SK-N-SH treated with all-trans-retinoic acid at 6 μM for 48 hours (cell line): ENCODE measurements around the gene IFNG-AS1.

Source experiments
- ATAC-seq: fragments of 200-7000 bp; cut with Tn5 transposase; 3 replicates; pipeline ENCODE4 v1.9.1; 2020; ENCODE audit warnings: mild to moderate bottlenecking, moderate library complexity
- ARNTL ChIP-seq: fragments of 450-650 bp; formaldehyde crosslinking; IDR thresholded peaks from 2 replicates; pipeline ENCODE4 v1.5.0; 2020; ENCODE audit warnings: low read depth, mild to moderate bottlenecking, moderate library complexity, borderline replicate concordance
- BACH2 ChIP-seq: fragments of 250-450 bp; sonication (Bioruptor Pico); IDR thresholded peaks from 2 replicates; pipeline ENCODE4 v1.9.0; 2021; ENCODE audit warnings: mild to moderate bottlenecking, borderline replicate concordance
- ESRRG ChIP-seq: fragments of 250-450 bp; sonication (Bioruptor Pico); IDR thresholded peaks from 2 replicates; pipeline ENCODE4 v1.6.1; 2021; ENCODE audit warnings: mild to moderate bottlenecking
- GLIS3 ChIP-seq: fragments of 250-450 bp; sonication (Bioruptor Pico); IDR thresholded peaks from 2 replicates; pipeline ENCODE4 v1.5.0; 2020; ENCODE audit warnings: mild to moderate bottlenecking, moderate library complexity
- ISL1 ChIP-seq: fragments of 250-450 bp; sonication (Bioruptor Pico); IDR thresholded peaks from 2 replicates; pipeline ENCODE4 v2.1.2; 2022; ENCODE audit warnings: mild to moderate bottlenecking, moderate library complexity
- OSR1 ChIP-seq: fragments of 250-450 bp; sonication (Bioruptor Pico); IDR thresholded peaks from 2 replicates; pipeline ENCODE4 v1.8.0; 2022; ENCODE audit warnings: moderate library complexity, mild to moderate bottlenecking, inconsistent platforms
- PPARA ChIP-seq: fragments of 250-450 bp; sonication (Bioruptor Pico); IDR thresholded peaks from 2 replicates; pipeline ENCODE4 v1.5.0; 2020; ENCODE audit warnings: mild to moderate bottlenecking, borderline replicate concordance
- RARB ChIP-seq: fragments of 250-450 bp; sonication (Bioruptor Pico); IDR thresholded peaks from 2 replicates; pipeline ENCODE4 v1.8.0; 2021; ENCODE audit warnings: mild to moderate bottlenecking, moderate library complexity
- SNAI2 ChIP-seq: fragments of 250-450 bp; sonication (Bioruptor Pico); IDR thresholded peaks from 2 replicates; pipeline ENCODE4 v1.5.0; 2020; ENCODE audit warnings: mild to moderate bottlenecking, moderate library complexity
- TCF4 ChIP-seq: fragments of 250-450 bp; sonication (Bioruptor Pico); IDR thresholded peaks from 2 replicates; pipeline ENCODE4 v1.8.0; 2021; ENCODE audit warnings: mild to moderate bottlenecking, moderate library complexity, borderline replicate concordance
- TOX ChIP-seq: fragments of 250-450 bp; sonication (Bioruptor Pico); IDR thresholded peaks from 2 replicates; pipeline ENCODE4 v1.8.0; 2021; ENCODE audit warnings: mild to moderate bottlenecking, moderate library complexity, borderline replicate concordance
- ZC3H10 ChIP-seq: fragments of 250-450 bp; sonication (Bioruptor Pico); IDR thresholded peaks from 2 replicates; pipeline ENCODE4 v1.5.1; 2021; ENCODE audit warnings: mild to moderate bottlenecking, moderate library complexity
- ZFP30 ChIP-seq: fragments of 450-650 bp; formaldehyde crosslinking; IDR thresholded peaks from 2 replicates; pipeline ENCODE4 v1.5.0; 2022; ENCODE audit warnings: mild to moderate bottlenecking, moderate library complexity
- ZNF565 ChIP-seq: fragments of 450-650 bp; formaldehyde crosslinking; conservative IDR thresholded peaks from 2 replicates; pipeline ENCODE4 v1.5.0; 2020; ENCODE audit warnings: low read depth, mild to moderate bottlenecking, moderate library complexity
- ZNF70 ChIP-seq: fragments of 450-650 bp; formaldehyde crosslinking; IDR thresholded peaks from 2 replicates; pipeline ENCODE4 v1.5.0; 2020; ENCODE audit warnings: mild to moderate bottlenecking, moderate library complexity
- TF ChIP-seq, protein P1 (sequence below): fragments of 250-450 bp; sonication (Bioruptor Pico); IDR thresholded peaks from 2 replicates; pipeline ENCODE4 v1.5.1; 2020; ENCODE audit warnings: low read depth, mild to moderate bottlenecking, moderate library complexity
- TF ChIP-seq, protein P2 (sequence below): fragments of 250-450 bp; sonication (Bioruptor Pico); IDR thresholded peaks from 2 replicates; pipeline ENCODE4 v1.5.0; 2020; ENCODE audit warnings: mild to moderate bottlenecking, moderate library complexity
- TF ChIP-seq, protein P3 (sequence below): fragments of 250-450 bp; sonication (Bioruptor Pico); IDR thresholded peaks from 2 replicates; pipeline ENCODE4 v1.8.0; 2020; ENCODE audit warnings: mild to moderate bottlenecking, moderate library complexity, borderline replicate concordance
- TF ChIP-seq, protein P4 (sequence below): fragments of 250-450 bp; sonication (Bioruptor Pico); IDR thresholded peaks from 2 replicates; pipeline ENCODE4 v1.8.0; 2021; ENCODE audit warnings: low read depth, mild to moderate bottlenecking, moderate library complexity, borderline replicate concordance
- TF ChIP-seq, protein P5 (sequence below): fragments of 250-450 bp; sonication (Bioruptor Pico); IDR thresholded peaks from 2 replicates; pipeline ENCODE4 v1.5.1; 2021; ENCODE audit warnings: mild to moderate bottlenecking, moderate library complexity

IFNG-AS1 gene

DNA sequence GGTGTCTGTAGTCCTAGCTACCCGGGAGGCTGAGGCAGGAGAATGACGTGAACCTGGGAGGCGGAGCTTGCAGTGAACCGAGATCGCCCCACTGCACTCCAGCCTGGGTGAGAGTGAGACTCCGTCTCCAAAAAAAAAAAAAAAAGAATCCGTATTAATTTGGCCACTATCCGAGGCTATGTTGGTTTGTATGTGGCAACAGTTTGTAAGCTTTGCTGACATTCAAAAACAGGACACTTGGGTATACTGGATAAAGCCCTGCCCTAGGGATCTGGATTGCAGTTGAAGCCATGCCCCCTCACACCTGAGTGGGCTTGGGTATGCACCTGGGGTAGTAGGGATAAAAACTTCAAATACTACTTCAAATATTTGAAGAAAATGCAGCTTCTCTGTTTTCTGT is 14.5 kb downstream of the IFNG-AS1 start (continued):
- TF ChIP-seq ZNF565 (CRISPR knock-in tag) (no peak), RARB (no peak), OSR1 (CRISPR knock-in tag) (no peak)

DNA sequence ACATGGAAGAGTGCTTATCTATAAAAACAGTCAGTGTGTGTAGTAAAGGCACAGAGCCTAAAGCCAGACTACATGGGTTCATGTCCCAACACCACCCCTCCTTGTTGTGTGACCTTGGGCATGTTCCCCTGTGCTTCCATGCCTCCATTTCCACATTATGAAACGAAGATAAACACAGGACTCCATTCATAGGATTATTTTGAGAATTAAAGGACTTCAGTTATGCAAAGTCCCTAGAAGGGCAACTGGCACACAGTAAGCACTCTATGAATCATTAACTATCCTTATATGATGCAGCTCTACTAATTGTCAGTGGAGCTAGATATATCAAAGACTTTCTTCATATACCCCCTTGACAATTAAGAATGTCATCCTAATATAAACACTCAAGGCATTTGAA is 17.8 kb downstream of the IFNG-AS1 start:
- TF ChIP-seq ZNF70 (CRISPR knock-in tag): no peak
- no peak for TF ChIP-seq BACH2 (CRISPR knock-in tag)
- TF ChIP-seq, protein P1, sequence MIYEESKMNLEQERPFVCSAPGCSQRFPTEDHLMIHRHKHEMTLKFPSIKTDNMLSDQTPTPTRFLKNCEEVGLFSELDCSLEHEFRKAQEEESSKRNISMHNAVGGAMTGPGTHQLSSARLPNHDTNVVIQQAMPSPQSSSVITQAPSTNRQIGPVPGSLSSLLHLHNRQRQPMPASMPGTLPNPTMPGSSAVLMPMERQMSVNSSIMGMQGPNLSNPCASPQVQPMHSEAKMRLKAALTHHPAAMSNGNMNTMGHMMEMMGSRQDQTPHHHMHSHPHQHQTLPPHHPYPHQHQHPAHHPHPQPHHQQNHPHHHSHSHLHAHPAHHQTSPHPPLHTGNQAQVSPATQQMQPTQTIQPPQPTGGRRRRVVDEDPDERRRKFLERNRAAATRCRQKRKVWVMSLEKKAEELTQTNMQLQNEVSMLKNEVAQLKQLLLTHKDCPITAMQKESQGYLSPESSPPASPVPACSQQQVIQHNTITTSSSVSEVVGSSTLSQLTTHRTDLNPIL (CRISPR knock-in tag): no peak
- TF ChIP-seq TCF4 (CRISPR knock-in tag): no peak
- TF ChIP-seq SNAI2 (CRISPR knock-in tag): no peak
- TF ChIP-seq, protein P2, sequence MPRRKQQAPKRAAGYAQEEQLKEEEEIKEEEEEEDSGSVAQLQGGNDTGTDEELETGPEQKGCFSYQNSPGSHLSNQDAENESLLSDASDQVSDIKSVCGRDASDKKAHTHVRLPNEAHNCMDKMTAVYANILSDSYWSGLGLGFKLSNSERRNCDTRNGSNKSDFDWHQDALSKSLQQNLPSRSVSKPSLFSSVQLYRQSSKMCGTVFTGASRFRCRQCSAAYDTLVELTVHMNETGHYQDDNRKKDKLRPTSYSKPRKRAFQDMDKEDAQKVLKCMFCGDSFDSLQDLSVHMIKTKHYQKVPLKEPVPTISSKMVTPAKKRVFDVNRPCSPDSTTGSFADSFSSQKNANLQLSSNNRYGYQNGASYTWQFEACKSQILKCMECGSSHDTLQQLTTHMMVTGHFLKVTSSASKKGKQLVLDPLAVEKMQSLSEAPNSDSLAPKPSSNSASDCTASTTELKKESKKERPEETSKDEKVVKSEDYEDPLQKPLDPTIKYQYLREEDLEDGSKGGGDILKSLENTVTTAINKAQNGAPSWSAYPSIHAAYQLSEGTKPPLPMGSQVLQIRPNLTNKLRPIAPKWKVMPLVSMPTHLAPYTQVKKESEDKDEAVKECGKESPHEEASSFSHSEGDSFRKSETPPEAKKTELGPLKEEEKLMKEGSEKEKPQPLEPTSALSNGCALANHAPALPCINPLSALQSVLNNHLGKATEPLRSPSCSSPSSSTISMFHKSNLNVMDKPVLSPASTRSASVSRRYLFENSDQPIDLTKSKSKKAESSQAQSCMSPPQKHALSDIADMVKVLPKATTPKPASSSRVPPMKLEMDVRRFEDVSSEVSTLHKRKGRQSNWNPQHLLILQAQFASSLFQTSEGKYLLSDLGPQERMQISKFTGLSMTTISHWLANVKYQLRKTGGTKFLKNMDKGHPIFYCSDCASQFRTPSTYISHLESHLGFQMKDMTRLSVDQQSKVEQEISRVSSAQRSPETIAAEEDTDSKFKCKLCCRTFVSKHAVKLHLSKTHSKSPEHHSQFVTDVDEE (CRISPR knock-in tag): no peak
- no peak for TF ChIP-seq ZNF565 (CRISPR knock-in tag)
- no peak for TF ChIP-seq TOX (CRISPR knock-in tag)
- TF ChIP-seq ESRRG: no peak
- no peak for TF ChIP-seq GLIS3 (CRISPR knock-in tag)
- no peak for TF ChIP-seq ARNTL (CRISPR knock-in tag)
- TF ChIP-seq ZC3H10 (CRISPR knock-in tag): no peak
- TF ChIP-seq, protein P3, sequence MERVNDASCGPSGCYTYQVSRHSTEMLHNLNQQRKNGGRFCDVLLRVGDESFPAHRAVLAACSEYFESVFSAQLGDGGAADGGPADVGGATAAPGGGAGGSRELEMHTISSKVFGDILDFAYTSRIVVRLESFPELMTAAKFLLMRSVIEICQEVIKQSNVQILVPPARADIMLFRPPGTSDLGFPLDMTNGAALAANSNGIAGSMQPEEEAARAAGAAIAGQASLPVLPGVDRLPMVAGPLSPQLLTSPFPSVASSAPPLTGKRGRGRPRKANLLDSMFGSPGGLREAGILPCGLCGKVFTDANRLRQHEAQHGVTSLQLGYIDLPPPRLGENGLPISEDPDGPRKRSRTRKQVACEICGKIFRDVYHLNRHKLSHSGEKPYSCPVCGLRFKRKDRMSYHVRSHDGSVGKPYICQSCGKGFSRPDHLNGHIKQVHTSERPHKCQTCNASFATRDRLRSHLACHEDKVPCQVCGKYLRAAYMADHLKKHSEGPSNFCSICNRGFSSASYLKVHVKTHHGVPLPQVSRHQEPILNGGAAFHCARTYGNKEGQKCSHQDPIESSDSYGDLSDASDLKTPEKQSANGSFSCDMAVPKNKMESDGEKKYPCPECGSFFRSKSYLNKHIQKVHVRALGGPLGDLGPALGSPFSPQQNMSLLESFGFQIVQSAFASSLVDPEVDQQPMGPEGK (CRISPR knock-in tag): no peak
- no peak for TF ChIP-seq PPARA (CRISPR knock-in tag)
- TF ChIP-seq, protein P4, sequence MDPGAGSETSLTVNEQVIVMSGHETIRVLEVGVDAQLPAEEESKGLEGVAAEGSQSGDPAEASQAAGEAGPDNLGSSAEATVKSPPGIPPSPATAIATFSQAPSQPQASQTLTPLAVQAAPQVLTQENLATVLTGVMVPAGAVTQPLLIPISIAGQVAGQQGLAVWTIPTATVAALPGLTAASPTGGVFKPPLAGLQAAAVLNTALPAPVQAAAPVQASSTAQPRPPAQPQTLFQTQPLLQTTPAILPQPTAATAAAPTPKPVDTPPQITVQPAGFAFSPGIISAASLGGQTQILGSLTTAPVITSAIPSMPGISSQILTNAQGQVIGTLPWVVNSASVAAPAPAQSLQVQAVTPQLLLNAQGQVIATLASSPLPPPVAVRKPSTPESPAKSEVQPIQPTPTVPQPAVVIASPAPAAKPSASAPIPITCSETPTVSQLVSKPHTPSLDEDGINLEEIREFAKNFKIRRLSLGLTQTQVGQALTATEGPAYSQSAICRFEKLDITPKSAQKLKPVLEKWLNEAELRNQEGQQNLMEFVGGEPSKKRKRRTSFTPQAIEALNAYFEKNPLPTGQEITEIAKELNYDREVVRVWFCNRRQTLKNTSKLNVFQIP (CRISPR knock-in tag): no peak
- TF ChIP-seq OSR1 (CRISPR knock-in tag): no peak
- TF ChIP-seq, protein P5, sequence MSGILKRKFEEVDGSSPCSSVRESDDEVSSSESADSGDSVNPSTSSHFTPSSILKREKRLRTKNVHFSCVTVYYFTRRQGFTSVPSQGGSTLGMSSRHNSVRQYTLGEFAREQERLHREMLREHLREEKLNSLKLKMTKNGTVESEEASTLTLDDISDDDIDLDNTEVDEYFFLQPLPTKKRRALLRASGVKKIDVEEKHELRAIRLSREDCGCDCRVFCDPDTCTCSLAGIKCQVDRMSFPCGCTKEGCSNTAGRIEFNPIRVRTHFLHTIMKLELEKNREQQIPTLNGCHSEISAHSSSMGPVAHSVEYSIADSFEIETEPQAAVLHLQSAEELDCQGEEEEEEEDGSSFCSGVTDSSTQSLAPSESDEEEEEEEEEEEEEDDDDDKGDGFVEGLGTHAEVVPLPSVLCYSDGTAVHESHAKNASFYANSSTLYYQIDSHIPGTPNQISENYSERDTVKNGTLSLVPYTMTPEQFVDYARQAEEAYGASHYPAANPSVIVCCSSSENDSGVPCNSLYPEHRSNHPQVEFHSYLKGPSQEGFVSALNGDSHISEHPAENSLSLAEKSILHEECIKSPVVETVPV (CRISPR knock-in tag): no peak
- no peak for ATAC-seq

DNA sequence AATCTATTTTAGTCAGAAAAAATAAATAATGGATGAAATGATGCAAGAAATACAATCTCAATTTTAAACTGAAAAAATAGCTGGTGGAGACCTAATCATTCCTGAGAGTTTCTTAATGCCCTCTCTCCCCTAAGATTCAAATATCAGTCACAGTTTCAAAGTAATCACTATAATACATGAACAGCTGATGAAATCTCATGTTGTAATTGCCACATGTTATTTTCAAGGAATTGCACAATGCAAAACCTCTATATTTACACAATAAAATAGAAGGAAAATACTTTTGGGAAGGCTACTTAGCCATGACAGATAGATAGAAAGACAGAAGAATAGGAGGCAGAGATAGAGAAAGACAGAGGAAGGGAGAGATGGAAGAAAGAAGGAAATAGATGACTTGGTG is 18.2 kb downstream of the IFNG-AS1 start:
- no peak for ATAC-seq
- TF ChIP-seq ZC3H10 (CRISPR knock-in tag) (no peak), ISL1 (no peak), TCF4 (CRISPR knock-in tag) (no peak), TOX (CRISPR knock-in tag) (no peak), ZFP30 (no peak), GLIS3 (CRISPR knock-in tag) (no peak)
- TF ChIP-seq, protein P4 (CRISPR knock-in tag): no peak
- TF ChIP-seq, protein P3 (CRISPR knock-in tag): no peak
- TF ChIP-seq, protein P2 (CRISPR knock-in tag): no peak
